IMR-90 (cell line): ENCODE results near the gene AMIGO3. TPM values are rescaled to one million over a fixed set of nuclear protein-coding genes. Genes with fewer than 3 reads are reported as not detected.

Experiments
- ATAC-seq: fragments of 200-7000 bp; cut with Tn5 transposase; 2 replicates; pipeline ENCODE4 v1.9.1; 2020; ENCODE audit warnings: low read depth, mild to moderate bottlenecking, moderate library complexity
- BruUV-seq: library from RNA; stranded (reverse); fragments of 400-500 nt; replicated peaks from 2 replicates; lab custom pipeline; 2021; lab: Mats Ljungman, UMichigan
- CTCF ChIA-PET: fragments of 300-600 bp; formaldehyde crosslinking; extraction: SDS; loops from one replicate; lab custom pipeline; 2021; ENCODE audit warnings: antibody characterized with exemption; lab: Yijun Ruan, JAX
- POLR2A ChIA-PET: fragments of 300-600 bp; sonication (Branson Sonifier 250); formaldehyde crosslinking; loops from one replicate; lab custom pipeline; 2022; ENCODE audit warnings: antibody characterized with exemption; ENCODE audit not compliant: unreplicated experiment; lab: Charles Lee
- DNase-seq: peaks from one replicate; pipeline ENCODE4 v3.0.0; 2013
- H2AFZ ChIP-seq: replicated peaks from 2 replicates; pipeline ENCODE3; 2013; ENCODE audit warnings: low read length, mild to moderate bottlenecking; ENCODE audit not compliant: poor library complexity
- H2AK5ac ChIP-seq: 2 replicates; pipeline ENCODE4 v1.6.1; 2013; ENCODE audit warnings: low read depth, low read length, inconsistent platforms
- H2AK9ac ChIP-seq: replicated peaks from 2 replicates; pipeline ENCODE3; 2013; ENCODE audit warnings: mild to moderate bottlenecking, low read depth, low read length, moderate library complexity; ENCODE audit not compliant: poor library complexity
- H2BK120ac ChIP-seq: 2 replicates; pipeline ENCODE4 v1.6.1; 2013; ENCODE audit warnings: low read depth, low read length, inconsistent platforms
- H2BK15ac ChIP-seq: 3 replicates; pipeline ENCODE4 v1.6.1; 2013; ENCODE audit warnings: low read depth, low read length, inconsistent platforms
- H2BK20ac ChIP-seq: 2 replicates; pipeline ENCODE4 v1.6.1; 2013; ENCODE audit warnings: low read depth, mild to moderate bottlenecking, inconsistent platforms, low read length, moderate library complexity
- H2BK5ac ChIP-seq: 2 replicates; pipeline ENCODE4 v1.6.1; 2013; ENCODE audit warnings: mild to moderate bottlenecking, low read depth, low read length, inconsistent platforms; ENCODE audit not compliant: poor library complexity, severe bottlenecking
- H3K14ac ChIP-seq: replicated peaks from 2 replicates; pipeline ENCODE4 v1.6.1; 2013; ENCODE audit warnings: low read depth, low read length, inconsistent platforms
- H3K18ac ChIP-seq: 2 replicates; pipeline ENCODE4 v1.6.1; 2013; ENCODE audit warnings: low read depth, low read length, control low read depth
- H3K23ac ChIP-seq: 2 replicates; pipeline ENCODE4 v1.6.1; 2013; ENCODE audit warnings: low read depth, low read length, inconsistent platforms
- H3K27ac ChIP-seq: 2 replicates; pipeline ENCODE4 v1.5.1; 2013; ENCODE audit warnings: mild to moderate bottlenecking, control low read depth, low read length; ENCODE audit not compliant: insufficient read depth
- H3K27me3 ChIP-seq: 2 replicates; pipeline ENCODE4 v1.6.1; 2013; ENCODE audit warnings: low read length; ENCODE audit not compliant: control insufficient read depth, insufficient read depth
- H3K36me3 ChIP-seq: 2 replicates; pipeline ENCODE4 v1.6.1; 2013; ENCODE audit warnings: low read length, mixed read lengths; ENCODE audit not compliant: control insufficient read depth, insufficient read depth
- H3K4ac ChIP-seq: 2 replicates; pipeline ENCODE4 v1.6.1; 2013; ENCODE audit warnings: low read depth, low read length, inconsistent platforms
- H3K4me1 ChIP-seq: 2 replicates; pipeline ENCODE4 v1.6.1; 2013; ENCODE audit warnings: low read length, mixed read lengths; ENCODE audit not compliant: control insufficient read depth, insufficient read depth
- H3K4me2 ChIP-seq: 2 replicates; pipeline ENCODE4 v1.6.1; 2013; ENCODE audit warnings: low read depth, mild to moderate bottlenecking, control low read depth, low read length, moderate library complexity
- H3K4me3 ChIP-seq: 2 replicates; pipeline ENCODE4 v1.5.1; 2013; ENCODE audit warnings: low read depth, mild to moderate bottlenecking, control low read depth, low read length, moderate library complexity; ENCODE audit not compliant: insufficient read depth
- H3K56ac ChIP-seq: 2 replicates; pipeline ENCODE4 v1.6.1; 2013; ENCODE audit warnings: low read length, inconsistent platforms; ENCODE audit not compliant: insufficient read depth; ENCODE audit errors: extremely low read depth
- H3K79me1 ChIP-seq, 2 experiments: 2 replicates each; pipeline ENCODE4 v1.6.1; 2013; ENCODE audit warnings: low read length in 2 of 2, inconsistent platforms in 1 of 2, low read depth in 1 of 2
- H3K9ac ChIP-seq: 2 replicates; pipeline ENCODE4 v1.6.1; 2013; ENCODE audit warnings: low read depth, low read length, control low read depth
- H3K9me1 ChIP-seq: 2 replicates; pipeline ENCODE4 v1.6.1; 2013; ENCODE audit warnings: low read length, inconsistent platforms; ENCODE audit not compliant: insufficient read depth
- H3K9me3 ChIP-seq: 2 replicates; pipeline ENCODE4 v1.6.1; 2013; ENCODE audit warnings: low read length; ENCODE audit not compliant: control insufficient read depth, insufficient read depth
- H4K20me1 ChIP-seq: 2 replicates; pipeline ENCODE4 v1.6.1; 2013; ENCODE audit warnings: low read length, inconsistent platforms; ENCODE audit not compliant: insufficient read depth
- H4K5ac ChIP-seq: 2 replicates; pipeline ENCODE4 v1.6.1; 2013; ENCODE audit warnings: mild to moderate bottlenecking, low read depth, low read length, control low read depth
- H4K8ac ChIP-seq, 2 experiments: 2 replicates each; pipeline ENCODE4 v1.6.1; 2013; ENCODE audit warnings: low read depth in 2 of 2, low read length in 2 of 2, control low read depth in 1 of 2, inconsistent platforms in 1 of 2
- H4K91ac ChIP-seq: 2 replicates; pipeline ENCODE4 v1.6.1; 2013; ENCODE audit warnings: low read depth, low read length, inconsistent platforms; ENCODE audit not compliant: insufficient read depth
- BHLHE40 ChIP-seq: fragments of 150-350 bp; IDR thresholded peaks from 2 replicates; pipeline ENCODE4 v1.6.1; 2016; ENCODE audit warnings: mild to moderate bottlenecking, low read depth, low read length
- ELK1 ChIP-seq: fragments of 150-350 bp; IDR thresholded peaks from 2 replicates; pipeline ENCODE4 v1.6.1; 2016; ENCODE audit warnings: low read depth, mild to moderate bottlenecking, low read length, moderate library complexity, borderline replicate concordance
- FOS ChIP-seq: fragments of 150-350 bp; IDR thresholded peaks from 2 replicates; pipeline ENCODE4 v1.6.1; 2016; ENCODE audit warnings: low read depth, low read length
- WGBS, 2 experiments: methylation state at CpG; one replicate each; pipeline versions ENCODE4 v1.1.5 to v1.1.7; 2013; ENCODE audit warnings: missing lambda C conversion rate in 2 of 2; ENCODE audit not compliant: insufficient read length in 1 of 2; ENCODE audit errors: extremely low coverage in 2 of 2; 5-methylcytosine and 5-hydroxymethylcytosine counted together
- dilution Hi-C: fragments of 300-500 bp; cut with HindIII; formaldehyde crosslinking; loops from one replicate; pipeline ENCODE4 v1.14.3; 2018; ENCODE audit warnings: low sequenced_read_pairs; ENCODE audit not compliant: unreplicated experiment
- in situ Hi-C: fragments of 300-500 bp; cut with MboI; formaldehyde crosslinking; loops from 3 replicates; pipeline ENCODE4 v1.14.3; 2019; ENCODE audit warnings: low sequenced_read_pairs, inconsistent platforms, mixed read lengths
- intact Hi-C: fragments of 100-400 bp; cut with micrococcal nuclease; formaldehyde crosslinking; loops from 2 replicates; pipeline ENCODE4 v1.10.0; 2022
- polyA plus RNA-seq, 3 experiments: library from polyadenylated mRNA; depleted of rRNA; stranded (reverse); fragments of >200 nt; gene quantifications; 2 replicates each; pipeline ENCODE4 v1.2.3, GENCODE V29; 2012; ENCODE audit warnings: low replicate concordance in 1 of 3
- total RNA-seq: library from RNA; depleted of rRNA; stranded (reverse); fragments of >200 nt; gene quantifications from 2 replicates; pipeline ENCODE4 v1.2.3, GENCODE V29; 2012

Gene AMIGO3
- total and polyA plus RNA-seq, 2 of the 4 experiments (the other 2 are of a cell fraction) = 1.5 TPM; not detected in 1

- Histone ChIP-seq H2BK20ac (no peak overlapping the region), H3K56ac (no peak overlapping the region), H3K4me1 (no peaks in the 10 kb centered on the region), H4K8ac (no peak overlapping the region), H3K79me1 (peaks cover 9 to 24% of the 10 kb centered on the region in 2 experiments; a peak in 2 of 4 replicates), H2BK120ac (no peak overlapping the region), H3K23ac (no peak overlapping the region), H3K27ac (no peak overlapping the region), H3K27me3 (no peaks in the 10 kb centered on the region), H3K9me3 (no peaks in the 10 kb centered on the region), H4K91ac (no peak overlapping the region), H3K9me1 (no peaks in the 10 kb centered on the region; the same call in 1 of the 2 replicates), H3K4ac (no peak overlapping the region), H4K5ac (no peak overlapping the region), H2BK15ac (no peak overlapping the region), H4K20me1 (no peaks in the 10 kb centered on the region; the same call in 1 of the 2 replicates), H2AK9ac (no peak overlapping the region), H3K4me3 (no peak overlapping the region), H3K14ac (no peak overlapping the region), H2BK5ac (no peak overlapping the region), H2AFZ (no peak overlapping the region), H3K4me2 (no peak overlapping the region), H2AK5ac (no peak overlapping the region), H3K36me3 (peaks cover 73% of the 10 kb centered on the region), H3K18ac (no peak overlapping the region), H3K9ac (no peak overlapping the region)
- no TSS peak for BruUV-seq
- ChIA-PET POLR2A (no interaction called here), CTCF (no interaction called here)
- intact Hi-C loops (no loop called here), dilution Hi-C loops (no loop called here), in situ Hi-C loops (no loop called here)
- TF ChIP-seq BHLHE40 = no peak
- TF ChIP-seq FOS = no peak
- TF ChIP-seq ELK1 = no peak
- DNase-seq (no peak), ATAC-seq (no peak)
- no CpG with 5 or more reads among the region's 4 CpGs for WGBS, 2 experiments
These were observed 37.9 kb downstream of the AMIGO3 start for GRCh38 chr3:49681543-49681942.
